Endodermal cell (in vitro differentiated cells): ENCODE data around the gene RGS4. TPM values are rescaled to one million over a fixed set of nuclear protein-coding genes. Genes with fewer than 3 reads are reported as not detected.
A peak's percentile ranks its signal among the peaks of the same experiment; 100 is the strongest.

Experiments
- DNase-seq: peaks from one replicate; pipeline ENCODE4 v3.0.0-alpha.2; 2017
- H3K27ac ChIP-seq: 2 replicates; pipeline ENCODE4 v1.5.1; 2013; ENCODE audit warnings: mild to moderate bottlenecking, low read depth, low read length, moderate library complexity
- H3K27me3 ChIP-seq: 2 replicates; pipeline ENCODE4 v1.6.1; 2013; ENCODE audit warnings: mild to moderate bottlenecking, low read length, moderate library complexity; ENCODE audit not compliant: insufficient read depth, control insufficient read depth, poor library complexity, severe bottlenecking
- H3K36me3 ChIP-seq: 2 replicates; pipeline ENCODE4 v1.7.0; 2013; ENCODE audit warnings: mild to moderate bottlenecking, low read length, moderate library complexity; ENCODE audit not compliant: control insufficient read depth, insufficient read depth
- H3K4me1 ChIP-seq: one replicate; pipeline ENCODE4 v1.7.0; 2013; ENCODE audit warnings: low read length; ENCODE audit not compliant: control insufficient read depth, insufficient read depth
- H3K4me3 ChIP-seq: 2 replicates; pipeline ENCODE4 v1.5.1; 2013; ENCODE audit warnings: mild to moderate bottlenecking, low read length, moderate library complexity
- H3K9ac ChIP-seq: 2 replicates; pipeline ENCODE4 v1.6.1; 2013; ENCODE audit warnings: mild to moderate bottlenecking, low read length, moderate library complexity; ENCODE audit not compliant: poor library complexity, severe bottlenecking; ENCODE audit errors: extremely low read depth
- H3K9me3 ChIP-seq: 2 replicates; pipeline ENCODE4 v1.6.1; 2013; ENCODE audit warnings: mild to moderate bottlenecking, low read length, moderate library complexity; ENCODE audit not compliant: control insufficient read depth
- H3K27ac Mint-ChIP-seq: 2 replicates; pipeline ENCODE4 v1.8.0; 2020; ENCODE audit warnings: mixed read lengths
- H3K27me3 Mint-ChIP-seq: 2 replicates; pipeline ENCODE4 v1.8.0; 2021; ENCODE audit warnings: mild to moderate bottlenecking, mixed read lengths; ENCODE audit not compliant: insufficient read depth
- H3K36me3 Mint-ChIP-seq: 2 replicates; pipeline ENCODE4 v1.8.0; 2020; ENCODE audit warnings: low read depth, mixed read lengths
- H3K4me1 Mint-ChIP-seq: 2 replicates; pipeline ENCODE4 v1.8.0; 2020; ENCODE audit warnings: mixed read lengths
- H3K4me3 Mint-ChIP-seq: 2 replicates; pipeline ENCODE4 v1.8.0; 2020; ENCODE audit warnings: mild to moderate bottlenecking, moderate library complexity, mixed read lengths
- H3K9me3 Mint-ChIP-seq: 2 replicates; pipeline ENCODE4 v1.8.0; 2020; ENCODE audit warnings: mild to moderate bottlenecking, mixed read lengths
- CTCF ChIP-seq: fragments of 200-600 bp; sonication (generic); conservative IDR thresholded peaks from 2 replicates; pipeline ENCODE4 v1.5.0; 2021; ENCODE audit warnings: antibody characterized with exemption, mild to moderate bottlenecking
- WGBS, 2 experiments: methylation state at CpG; one replicate each; pipeline versions ENCODE4 v1.1.5 to v1.1.7; 2013; ENCODE audit warnings: missing lambda C conversion rate in 2 of 2, mixed read lengths in 1 of 2; ENCODE audit not compliant: insufficient coverage in 1 of 2, insufficient read length in 1 of 2; 5-methylcytosine and 5-hydroxymethylcytosine counted together
- total RNA-seq, 2 donors: library from RNA; stranded (reverse); fragmentation: NEBNext Ultra II Directional in 1 of 2; extraction: Animal tissue kit (Norgen Biotek cat#: 25700) in 1 of 2; gene quantifications; 2 replicates in 1 of 2; 3 replicates in 1 of 2; pipeline ENCODE4 v1.2.1, GENCODE V29; 2021

RGS4 gene
- total RNA-seq, 2 donors from 2014 or later: 0.48 to 0.51 TPM

DNA sequence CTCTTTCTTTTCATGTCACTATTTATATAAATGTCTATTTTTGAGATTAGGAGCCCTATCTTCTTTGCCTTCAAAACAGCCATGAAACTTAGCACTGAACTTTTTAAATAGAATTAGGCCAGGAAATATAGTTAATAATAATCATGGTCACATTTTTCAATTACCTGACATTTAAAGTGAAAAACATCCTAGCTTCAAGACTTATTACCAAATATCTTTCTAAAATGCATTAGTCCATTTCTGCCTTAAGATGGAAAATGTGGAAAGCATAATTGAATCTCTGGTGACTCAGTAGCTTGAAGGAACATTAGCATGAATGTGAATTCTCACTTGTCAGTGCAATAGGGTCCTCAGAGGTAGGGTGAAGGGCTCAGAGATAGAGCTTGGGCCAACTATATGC, 18.7 kb upstream of the RGS4 start:
- Mint-ChIP-seq H3K4me3 (no peak overlapping the region), H3K27me3 (peaks cover 2% of the 10 kb centered on the region), H3K9me3 (no peaks in the 10 kb centered on the region), H3K36me3 (no peaks in the 10 kb centered on the region), H3K4me1 (peaks cover 2% of the 10 kb centered on the region), H3K27ac (no peak overlapping the region)
- H3K36me3 ChIP-seq: no peaks in the 10 kb centered on the region
- no peak for DNase-seq
- H3K4me3 ChIP-seq: no peak overlapping the region
- no peaks in the 10 kb centered on the region for H3K27me3 ChIP-seq
- TF ChIP-seq CTCF: no peak
- H3K27ac ChIP-seq: no peak overlapping the region
- H3K9me3 ChIP-seq: no peaks in the 10 kb centered on the region
- peaks cover 4% of the 10 kb centered on the region for H3K4me1 ChIP-seq
- no peak overlapping the region for H3K9ac ChIP-seq

- H3K4me1 Mint-ChIP-seq: peaks cover 6% of the 10 kb centered on the region
- Histone ChIP-seq H3K9me3 (no peaks in the 10 kb centered on the region), H3K4me3 (no peak overlapping the region), H3K9ac (no peak overlapping the region), H3K4me1 (peaks cover 13% of the 10 kb centered on the region), H3K27me3 (no peaks in the 10 kb centered on the region), H3K36me3 (no peaks in the 10 kb centered on the region), H3K27ac (peak overlapping the region; percentile 45)
- WGBS, 2 experiments: 71 to 91% methylated on average over 1 to 2 of the region's 2 CpGs
- peaks cover 2% of the 10 kb centered on the region for H3K27me3 Mint-ChIP-seq
- no peak for TF ChIP-seq CTCF
- no peak overlapping the region for H3K27ac Mint-ChIP-seq
- no peaks in the 10 kb centered on the region for H3K36me3 Mint-ChIP-seq
- H3K4me3 Mint-ChIP-seq: no peak overlapping the region
- H3K9me3 Mint-ChIP-seq: no peaks in the 10 kb centered on the region
- no peak for DNase-seq
These were observed 15.0 kb upstream of the RGS4 start for GRCh38 chr1:163054181-163054591.

DNA sequence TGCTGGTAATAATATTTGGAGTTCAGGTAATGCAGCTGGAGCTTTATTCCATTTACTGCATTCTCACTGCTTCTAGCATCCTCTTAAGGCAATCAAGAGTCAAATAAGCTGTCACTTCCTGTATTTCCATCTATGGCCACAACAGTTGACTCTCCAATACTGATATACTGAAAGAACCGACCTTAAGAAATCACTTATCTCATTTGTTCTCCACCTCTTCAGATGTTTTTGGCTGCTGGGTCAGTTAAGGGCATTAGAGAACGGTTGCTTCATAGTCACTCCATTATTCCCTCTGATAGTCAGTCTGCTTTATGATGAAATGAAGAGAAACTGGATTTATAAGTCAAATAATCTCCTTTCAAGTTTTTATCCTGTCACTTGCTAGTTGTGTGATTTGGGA, 14.2 kb upstream of the RGS4 start:
- Histone ChIP-seq H3K4me1 (peaks cover 13% of the 10 kb centered on the region), H3K27ac (no peak overlapping the region), H3K27me3 (no peaks in the 10 kb centered on the region), H3K9ac (no peak overlapping the region), H3K36me3 (no peaks in the 10 kb centered on the region), H3K4me3 (no peak overlapping the region), H3K9me3 (no peaks in the 10 kb centered on the region)
- H3K27ac Mint-ChIP-seq: no peak overlapping the region
- no peaks in the 10 kb centered on the region for H3K36me3 Mint-ChIP-seq
- DNase-seq: no peak
- no peaks in the 10 kb centered on the region for H3K9me3 Mint-ChIP-seq
- WGBS, 2 experiments: 78 to 100% methylated on average over 1 to 2 of the region's 2 CpGs
- H3K27me3 Mint-ChIP-seq: no peaks in the 10 kb centered on the region
- no peak overlapping the region for H3K4me3 Mint-ChIP-seq
- H3K4me1 Mint-ChIP-seq: peaks cover 6% of the 10 kb centered on the region
- TF ChIP-seq CTCF: no peak
